NCI-H1694 (cell line): Measurements from ENCODE around the gene ANKRD36C.
"Not testable (repeated sequence)": the region's sequence is repeated elsewhere in the genome, so short reads cannot be mapped to it uniquely, and the experiment has no call there.

Experiments
- DNase-seq: peaks from one replicate; lab custom pipeline; 2025; lab: John Stamatoyannopoulos, UW

Gene ANKRD36C

DNA sequence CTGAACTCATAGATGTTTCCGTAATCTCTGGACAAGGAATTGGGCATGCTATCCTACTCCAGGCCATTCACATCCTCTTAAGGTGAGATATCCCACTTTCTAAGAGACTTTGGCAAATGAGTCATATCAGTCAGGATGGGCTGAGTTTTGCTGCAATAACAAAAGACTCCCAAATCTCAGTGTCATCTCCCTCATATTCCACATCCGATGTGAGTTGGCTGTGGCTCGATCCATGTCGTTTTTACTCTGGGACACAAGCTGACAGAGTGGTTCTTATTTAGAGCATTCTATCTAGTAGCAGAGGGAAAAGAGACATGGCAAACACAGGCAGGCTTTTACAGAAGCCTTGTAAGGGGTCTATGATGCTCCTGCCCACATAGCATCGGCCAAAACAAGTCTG is 14.6 kb upstream of the ANKRD36C start:
- not testable (repeated sequence) for DNase-seq

DNA sequence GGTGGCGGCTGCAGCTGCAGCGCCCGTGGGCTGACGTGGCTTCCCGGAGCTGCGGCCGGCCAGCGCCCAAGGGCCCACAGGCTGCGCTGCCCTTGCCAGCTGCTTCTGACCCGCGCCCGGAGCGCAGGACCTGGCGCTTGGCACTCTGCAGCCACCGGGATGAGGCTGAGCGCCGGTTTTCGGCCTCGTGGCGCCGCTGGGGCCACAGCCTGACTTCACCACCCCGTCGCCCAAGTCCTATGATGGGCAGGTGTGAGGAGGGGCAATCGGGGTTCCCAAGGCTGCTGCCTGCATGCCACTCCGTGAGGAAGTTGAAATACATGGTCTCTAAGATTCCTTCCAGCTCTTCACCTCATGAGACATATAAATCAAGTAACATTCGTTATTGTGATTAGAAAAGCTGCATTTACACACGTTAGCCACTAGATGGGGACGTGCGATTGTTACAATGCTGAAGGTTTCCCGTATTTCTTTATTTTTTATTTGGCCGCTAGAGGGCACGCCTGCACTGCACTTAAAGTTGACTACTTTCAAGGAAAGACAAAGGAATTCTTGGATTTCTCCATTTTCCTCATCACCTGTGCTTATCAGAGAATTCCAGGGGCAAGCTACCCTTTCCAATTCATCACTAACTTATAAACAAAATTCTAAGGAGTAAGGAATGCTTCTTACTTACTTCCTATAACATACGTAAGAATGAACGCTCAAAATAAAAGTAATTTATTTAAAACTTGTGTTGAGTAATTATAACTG is 1.1 kb upstream of the ANKRD36C start:
- DNase-seq: not testable (repeated sequence)

DNA sequence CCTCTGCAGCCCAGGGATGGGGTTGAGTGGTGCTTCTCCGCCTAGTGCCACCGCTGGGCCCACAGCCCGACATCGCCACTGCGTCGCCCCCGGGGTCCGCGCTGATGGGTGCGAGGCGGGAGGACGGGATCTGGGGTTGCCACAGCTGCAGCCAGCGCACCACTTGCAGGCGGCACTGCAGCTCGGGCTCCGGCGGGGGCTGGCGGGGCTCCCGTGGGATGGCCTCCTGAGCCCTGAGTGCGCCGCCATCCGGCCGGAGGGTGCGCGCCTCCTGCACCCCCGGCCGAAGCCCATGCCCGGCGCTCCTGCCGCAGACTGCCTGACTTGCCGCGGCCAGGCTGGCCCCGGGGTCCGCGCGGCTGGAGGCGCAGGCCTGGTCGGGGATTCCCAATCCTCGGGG is 478 bp upstream of the ANKRD36C start:
- not testable (repeated sequence) for DNase-seq

DNA sequence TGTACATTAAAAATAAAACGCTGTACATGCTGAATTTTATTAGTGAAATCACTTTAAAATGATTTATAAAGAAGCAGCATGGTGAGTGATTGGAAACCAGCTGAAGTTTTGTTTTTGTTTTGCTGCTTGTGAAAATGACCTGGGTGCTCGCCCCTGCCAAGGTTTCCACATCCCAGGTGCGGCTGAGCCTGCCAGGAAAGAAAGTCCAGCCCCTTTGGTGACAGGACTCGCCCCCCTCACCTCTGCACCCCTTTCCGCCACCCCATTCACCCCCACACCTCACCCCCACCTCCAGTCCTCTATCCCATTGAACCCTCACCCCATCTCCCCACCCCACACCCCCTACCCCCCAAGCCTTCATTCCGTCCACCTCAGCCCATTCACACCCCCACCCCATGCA is 740 bp downstream of the ANKRD36C start:
- not testable (repeated sequence) for DNase-seq

DNA sequence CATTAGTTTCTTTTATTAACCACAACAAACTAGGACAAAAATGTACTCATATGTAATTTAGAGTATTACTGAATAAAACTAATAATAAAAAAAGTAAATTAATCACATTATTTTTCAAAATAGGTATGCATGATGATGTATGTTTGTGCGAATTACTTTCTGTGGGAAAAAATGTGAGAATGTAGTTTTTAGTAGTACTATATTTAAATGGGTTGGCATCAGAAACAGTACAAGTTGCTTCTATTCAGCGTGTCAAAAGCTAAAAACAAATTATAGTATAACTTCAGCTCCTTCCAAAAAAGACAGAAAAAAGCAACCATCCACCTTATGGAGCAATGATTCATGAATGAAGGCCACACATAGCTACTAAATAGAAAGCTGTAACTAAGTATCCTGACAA is 40.0 kb downstream of the ANKRD36C start:
- DNase-seq: not testable (repeated sequence)

DNA sequence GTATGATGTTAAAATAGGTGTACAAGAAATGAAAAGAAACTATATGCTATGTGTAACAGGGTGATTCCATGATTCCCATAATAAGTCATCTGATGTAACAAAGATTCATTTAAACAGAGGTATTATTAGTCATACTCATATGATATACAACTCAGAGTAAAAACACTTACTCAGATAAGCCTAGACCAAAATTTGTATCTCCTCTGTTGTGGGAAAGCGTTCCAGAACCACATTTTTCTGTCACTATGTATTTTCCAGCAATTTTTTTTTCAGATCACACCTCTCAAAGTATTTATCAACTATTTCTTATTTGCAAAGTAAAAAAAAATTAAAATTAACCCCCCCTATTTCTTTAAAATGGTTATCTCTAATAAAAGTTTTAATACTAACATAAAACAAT is 43.6 kb downstream of the ANKRD36C start:
- DNase-seq: not testable (repeated sequence)

DNA sequence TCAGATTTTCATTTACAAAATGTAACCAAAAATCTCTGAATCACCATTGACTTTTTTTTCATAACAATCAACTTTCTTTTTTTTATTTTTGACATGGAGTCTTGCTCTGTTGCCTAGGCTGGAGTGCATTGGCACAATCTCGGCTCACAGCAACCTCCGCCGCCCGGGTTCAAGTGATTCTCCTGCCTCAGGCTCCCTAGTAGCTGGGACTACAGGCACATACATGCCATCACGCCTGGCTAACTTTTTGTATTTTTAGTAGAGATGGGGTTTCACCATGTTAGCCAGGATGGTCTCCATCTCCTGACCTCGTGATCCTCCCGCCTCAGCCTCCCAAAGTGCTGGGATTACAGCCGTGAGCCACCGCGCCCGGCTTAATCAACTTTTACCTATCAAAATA is 51.7 kb downstream of the ANKRD36C start:
- not testable (repeated sequence) for DNase-seq

DNA sequence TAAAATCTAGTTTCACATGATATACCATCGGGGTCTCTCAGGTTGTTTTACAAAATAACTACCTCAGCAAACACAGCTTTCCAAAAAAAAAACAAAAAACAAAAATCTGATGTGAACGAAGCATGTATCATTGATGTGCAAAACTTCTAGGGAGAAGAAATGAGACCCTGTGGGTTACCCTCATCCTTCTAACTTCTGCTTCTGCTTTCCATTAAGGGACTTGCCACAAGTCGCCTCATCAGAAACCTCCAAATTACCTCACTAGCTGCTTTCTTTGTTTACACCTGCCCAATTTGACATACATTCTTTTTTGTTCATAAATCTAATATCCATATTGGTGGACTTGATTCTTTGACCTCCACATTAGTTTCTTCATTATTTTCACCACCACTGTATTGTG is 60.9 kb downstream of the ANKRD36C start:
- DNase-seq: not testable (repeated sequence)

DNA sequence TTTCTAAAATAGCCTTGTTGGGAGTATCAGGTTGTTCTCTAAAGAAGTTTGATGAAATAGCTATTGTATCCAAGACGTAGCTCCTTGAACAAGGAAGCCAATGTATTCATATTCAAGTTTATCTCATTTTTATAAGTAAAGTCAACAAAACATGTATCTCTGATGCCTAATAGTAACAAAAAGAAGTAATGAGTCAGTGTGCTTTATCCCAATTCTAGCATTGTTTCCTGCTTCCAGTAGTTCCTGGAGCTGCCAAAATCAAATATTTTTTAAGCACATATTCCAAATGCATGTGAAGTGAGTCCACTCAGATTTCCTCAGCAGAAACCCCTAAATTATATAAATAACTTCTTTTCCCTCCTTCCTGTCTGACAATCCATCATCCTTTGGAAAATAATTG is 74.6 kb downstream of the ANKRD36C start:
- not testable (repeated sequence) for DNase-seq

DNA sequence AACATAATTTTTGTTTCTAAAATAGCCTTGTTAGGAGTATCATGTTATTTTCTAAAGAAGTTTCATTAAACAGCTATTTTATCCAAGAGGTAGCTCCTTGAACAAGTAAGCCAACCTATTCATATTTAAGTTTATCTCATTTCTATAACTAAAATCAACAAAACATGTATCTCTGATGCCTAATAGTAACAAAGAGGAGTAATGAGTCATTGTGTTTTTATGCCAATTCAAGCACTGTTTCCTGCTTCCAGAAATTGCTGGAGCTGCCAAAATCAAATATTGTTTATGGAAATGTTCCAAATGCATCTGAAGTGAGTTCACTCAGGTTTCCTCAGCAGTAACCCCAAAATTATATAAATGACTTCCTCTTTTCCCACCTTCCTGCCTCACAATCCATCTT is 76.5 kb downstream of the ANKRD36C start:
- DNase-seq: not testable (repeated sequence)

DNA sequence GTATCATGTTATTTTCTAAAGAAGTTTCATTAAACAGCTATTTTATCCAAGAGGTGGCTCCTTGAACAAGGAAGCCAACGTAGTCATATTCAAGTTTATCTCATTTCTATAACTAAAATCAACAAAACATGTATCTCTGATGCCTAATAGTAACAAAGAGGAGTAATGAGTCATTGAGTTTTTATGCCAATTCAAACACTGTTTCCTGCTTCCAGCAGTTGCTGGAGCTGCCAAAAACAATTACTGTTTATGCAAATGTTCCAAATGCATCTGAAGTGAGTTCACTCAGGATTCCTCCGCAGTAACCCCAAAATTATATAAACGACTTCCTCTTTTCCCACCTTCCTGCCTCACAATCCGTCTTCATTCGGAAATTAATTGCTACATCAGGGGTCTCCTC is 80.2 kb downstream of the ANKRD36C start:
- DNase-seq: not testable (repeated sequence)

DNA sequence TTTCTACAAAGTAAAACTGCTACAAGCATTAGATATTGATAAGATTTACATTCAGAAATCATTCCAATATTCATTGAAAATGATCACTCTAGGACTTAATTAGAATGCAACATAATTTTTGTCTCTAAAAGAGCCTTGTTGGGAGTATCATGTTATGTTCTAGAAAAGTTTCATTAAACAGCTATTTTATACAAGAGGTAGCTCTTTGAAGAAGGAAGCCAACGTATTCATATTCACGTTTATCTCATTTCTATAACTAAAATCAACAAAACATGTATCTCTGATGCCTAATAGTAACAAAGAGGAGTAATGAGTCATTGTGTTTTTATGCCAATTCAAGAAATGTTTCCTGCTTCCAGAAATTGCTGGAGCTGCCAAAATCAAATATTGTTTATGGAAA is 97.2 kb downstream of the ANKRD36C start:
- not testable (repeated sequence) for DNase-seq

DNA sequence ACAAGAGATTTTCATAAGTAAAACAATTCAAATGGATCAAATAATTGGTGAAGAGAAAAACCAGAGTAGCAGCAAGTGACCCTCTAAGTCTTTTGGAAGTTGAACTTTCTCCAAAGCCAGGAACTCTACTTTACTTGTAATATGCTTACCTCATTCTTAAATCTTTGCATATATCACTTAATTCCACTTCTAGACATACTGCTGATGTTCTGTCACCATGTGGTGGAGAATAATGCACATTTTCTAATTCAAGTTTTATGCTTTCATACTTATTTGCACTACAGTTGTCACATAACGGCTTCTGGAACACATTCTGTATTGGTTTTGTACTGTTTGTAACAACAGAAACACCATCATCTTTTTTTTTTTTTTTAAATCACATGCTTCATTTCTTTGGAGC is 123.7 kb downstream of the ANKRD36C start:
- DNase-seq: not testable (repeated sequence)

DNA sequence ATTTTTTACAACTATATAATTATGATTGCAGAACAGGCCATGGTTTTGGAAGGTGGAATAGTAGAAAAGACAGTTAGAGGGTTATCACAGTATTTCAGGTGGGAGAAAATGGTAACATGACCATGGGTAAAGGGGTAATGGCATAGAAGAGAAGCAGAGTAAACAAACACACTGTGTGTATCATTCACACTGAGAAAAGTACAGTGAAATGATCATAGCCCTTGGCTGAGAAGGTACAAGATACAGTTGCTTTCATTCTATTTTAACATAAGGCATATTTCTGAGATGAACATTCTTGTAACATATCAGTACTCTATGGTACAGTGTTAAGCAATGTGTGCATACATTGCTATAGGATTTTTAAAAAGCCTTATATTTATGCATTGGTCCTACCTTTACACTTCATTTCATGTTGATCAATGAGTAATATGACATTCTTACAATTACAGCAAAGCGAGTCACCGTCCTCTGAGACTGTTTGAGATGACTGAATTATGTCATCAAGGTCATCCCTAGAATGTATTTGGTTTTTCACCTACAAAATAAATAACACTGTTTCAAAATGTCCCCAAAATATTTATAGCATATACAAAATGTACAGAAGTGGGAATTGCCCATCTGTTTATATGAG is 124.5 kb downstream of the ANKRD36C start:
- not testable (repeated sequence) for DNase-seq

DNA sequence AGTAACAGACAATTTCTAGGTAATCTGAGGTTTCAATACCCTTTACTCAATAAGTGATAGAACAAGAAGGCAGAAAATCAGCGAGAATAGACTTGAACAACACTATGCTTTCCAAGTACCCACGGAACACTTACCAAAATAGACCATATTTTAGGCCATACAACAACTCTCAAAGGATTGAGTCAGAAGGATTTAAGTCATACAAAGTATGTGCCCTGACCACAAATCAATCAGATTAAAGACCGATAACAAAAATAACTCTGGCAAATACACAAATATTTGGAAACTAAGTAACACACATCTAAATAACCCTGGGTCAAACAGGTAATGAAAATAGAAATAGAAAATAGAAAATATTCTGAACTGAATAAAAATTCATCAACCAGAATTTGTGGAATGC is 129.5 kb downstream of the ANKRD36C start:
- not testable (repeated sequence) for DNase-seq

DNA sequence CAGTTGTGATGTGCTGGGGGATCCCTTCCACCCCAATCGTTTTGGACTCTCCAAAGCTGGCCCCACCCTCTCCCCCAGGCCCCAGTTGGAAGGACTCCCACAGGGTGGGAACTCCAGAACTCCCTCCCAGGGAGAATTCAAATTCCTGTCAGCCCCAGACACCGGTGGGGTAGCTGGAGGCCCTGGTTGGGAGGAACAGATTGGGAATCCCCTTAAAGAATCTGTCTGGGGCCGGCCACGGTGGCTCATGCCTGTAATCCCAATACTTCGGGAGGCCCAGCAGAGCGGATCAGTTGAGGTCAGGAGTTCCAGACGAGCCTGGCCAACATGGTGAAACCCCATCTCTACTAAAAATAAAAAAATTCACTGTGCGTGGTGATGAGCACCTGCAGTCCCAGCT is 155.5 kb downstream of the ANKRD36C start:
- DNase-seq: no peak

DNA sequence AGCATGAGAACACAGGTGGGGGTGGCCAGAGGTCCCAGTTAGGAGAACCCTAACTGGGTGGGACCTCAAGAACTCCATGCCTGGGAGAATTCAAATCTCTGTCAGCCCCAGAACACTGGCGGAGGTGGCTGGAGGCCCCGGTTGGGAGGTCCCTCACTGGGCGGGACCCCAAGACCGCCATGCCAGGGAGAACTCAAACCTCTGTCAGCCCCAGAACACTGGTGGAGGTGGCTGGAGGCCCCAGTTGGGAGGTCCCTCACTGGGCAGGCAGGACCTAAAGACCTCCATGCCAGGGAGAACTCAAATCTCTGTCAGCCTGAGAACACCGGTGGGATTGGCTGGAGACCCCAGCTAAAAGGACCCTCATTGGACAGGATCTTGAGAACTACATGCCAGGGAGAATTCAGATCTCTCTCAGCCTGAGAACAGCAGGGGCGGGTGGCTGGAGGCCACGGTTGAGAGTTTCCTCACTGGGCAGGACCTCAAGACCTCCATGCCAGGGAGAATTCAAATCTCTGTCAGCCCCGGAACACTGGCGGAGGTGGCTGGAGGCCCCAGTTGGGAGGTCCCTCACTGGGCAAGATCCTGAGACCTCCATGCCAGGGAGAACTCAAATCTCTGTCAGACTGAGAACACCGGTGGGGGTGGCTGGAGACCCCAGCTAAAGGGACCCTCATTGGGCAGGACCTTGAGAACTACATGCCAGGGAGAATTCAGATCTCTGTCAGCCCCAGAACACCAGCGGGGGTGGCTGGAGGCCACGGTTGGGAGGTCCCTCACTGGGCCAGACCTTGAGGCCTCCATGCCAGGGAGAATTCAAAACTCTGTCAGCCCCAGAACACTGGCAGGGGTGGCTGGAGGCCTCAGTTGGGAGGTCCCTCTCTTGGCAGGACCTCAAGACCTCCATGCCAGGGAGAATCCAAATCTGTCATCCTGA is 157.3 kb downstream of the ANKRD36C start:
- DNase-seq: not testable (repeated sequence)

DNA sequence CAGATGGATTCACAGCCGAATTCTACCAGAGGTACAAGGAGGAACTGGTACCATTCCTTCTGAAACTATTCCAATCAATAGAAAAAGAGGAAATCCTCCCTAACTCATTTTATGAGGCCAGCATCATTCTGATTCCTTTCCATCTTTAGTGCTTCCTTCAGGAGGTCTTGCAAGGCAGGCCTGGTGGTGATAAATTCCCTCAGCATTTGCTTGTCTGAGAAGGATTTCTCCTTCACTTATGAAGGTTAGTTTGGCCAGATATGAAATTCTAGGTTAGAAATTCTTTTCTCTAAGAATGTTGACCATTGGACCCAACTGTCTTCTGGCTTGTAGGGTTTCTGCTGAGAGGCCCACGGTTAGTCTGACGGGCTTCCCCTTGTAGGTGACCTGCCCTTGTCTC is 167.4 kb downstream of the ANKRD36C start:
- not testable (repeated sequence) for DNase-seq

DNA sequence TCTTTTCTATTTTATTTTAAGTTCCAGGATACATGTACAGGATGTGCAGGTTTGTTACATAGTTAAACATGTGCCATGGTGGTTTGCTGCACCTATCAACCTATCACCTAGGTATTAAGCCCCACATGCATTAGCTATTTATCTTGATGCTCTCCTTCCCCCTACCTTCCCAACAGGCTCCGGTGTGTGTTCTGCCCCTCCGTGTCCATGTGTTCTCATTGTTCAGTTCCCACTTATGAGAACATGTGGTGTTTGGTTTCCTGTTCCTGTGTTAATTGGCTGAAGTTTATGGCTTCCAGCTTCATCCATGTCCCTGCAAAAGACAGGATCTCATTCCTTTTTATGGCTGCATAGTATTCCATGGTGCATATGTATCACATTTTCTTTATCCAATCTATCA is 174.1 kb downstream of the ANKRD36C start:
- not testable (repeated sequence) for DNase-seq

DNA sequence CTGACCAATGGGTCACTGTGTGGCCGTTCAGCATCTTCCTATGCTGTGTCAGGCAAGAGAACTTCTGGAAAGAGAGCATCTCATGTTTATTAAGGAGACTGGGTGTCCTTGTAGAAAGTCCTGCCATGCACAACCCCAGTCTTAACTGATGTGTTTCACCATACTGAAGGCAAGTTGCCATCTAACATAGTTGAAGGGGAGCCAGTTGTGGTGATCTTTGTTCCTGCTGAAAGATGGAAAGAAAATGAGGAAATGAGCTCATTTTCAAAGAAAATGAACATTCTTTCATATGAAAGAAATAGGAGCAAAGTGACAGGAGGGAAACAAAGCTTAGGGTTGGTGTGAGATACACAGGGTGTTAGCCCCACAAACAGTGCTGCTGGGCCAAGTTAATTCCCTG is 178.3 kb downstream of the ANKRD36C start:
- DNase-seq: not testable (repeated sequence)

DNA sequence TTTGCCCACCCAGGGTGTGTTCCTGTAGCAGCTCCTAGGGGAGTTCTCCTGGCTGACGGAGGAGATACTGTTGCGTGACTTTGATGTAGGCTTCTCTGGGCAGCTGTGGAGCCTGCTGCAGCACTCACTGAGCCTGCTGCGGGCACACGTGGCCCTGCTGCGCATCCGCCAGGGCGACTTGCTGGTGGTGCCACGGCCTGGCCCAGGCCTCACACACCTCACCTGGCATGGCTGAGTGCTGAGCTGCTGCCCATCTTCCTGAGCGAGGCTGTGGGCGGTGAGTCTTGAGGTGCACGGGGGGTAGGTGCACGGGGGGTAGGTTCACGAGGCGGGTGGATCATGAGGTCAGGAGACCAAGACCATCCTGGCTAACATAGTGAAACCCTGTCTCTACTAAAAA is 191.7 kb downstream of the ANKRD36C start:
- DNase-seq: no peak

DNA sequence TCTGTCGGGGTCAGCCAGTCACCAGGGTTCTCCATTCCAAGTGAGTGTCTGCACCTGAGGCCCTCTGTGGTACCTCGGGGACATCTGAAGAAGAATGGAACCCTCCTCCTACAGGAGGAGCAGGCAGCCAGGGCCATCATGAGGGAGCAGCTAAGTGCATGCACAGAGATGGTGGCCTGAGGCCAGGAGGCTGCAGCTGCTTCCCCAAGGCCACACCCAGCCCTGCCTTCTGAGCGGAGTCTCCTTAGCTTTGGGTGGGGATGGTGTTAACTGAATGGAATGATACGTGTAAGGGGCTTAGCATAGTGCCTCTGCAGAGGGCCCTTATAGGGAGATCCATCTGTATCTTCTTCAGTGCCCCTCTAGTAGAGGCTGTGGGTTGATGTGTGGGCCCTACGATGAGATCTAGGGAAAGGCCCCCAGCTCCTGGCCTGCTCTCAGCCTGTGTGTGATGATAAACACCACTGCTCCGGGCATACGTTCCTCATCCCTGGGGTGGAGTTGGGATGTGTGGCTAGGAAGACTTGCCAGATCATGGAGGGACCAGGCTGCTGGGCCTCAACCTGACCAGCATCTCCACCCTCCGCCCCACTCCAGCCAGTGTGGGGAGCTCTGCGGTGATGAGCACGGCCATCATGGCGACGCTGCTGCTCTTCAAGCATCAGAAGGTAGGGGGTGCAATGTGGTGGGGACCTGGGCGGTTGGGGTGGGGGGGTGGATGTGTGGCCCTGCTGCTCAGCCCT is 192.3 kb downstream of the ANKRD36C start:
- not testable (repeated sequence) for DNase-seq
